ENCODE data around the gene FRAT2.

Gene FRAT2

GRCh38 chr10:97363071-97363470 lies 28.5 kb upstream of the FRAT2 start:
- no peak for DNase-seq (ENCODE audit: extremely low read depth, low read depth)
- TF ChIP-seq CTCF (IDR thresholded peaks at IDR 0.05; ENCODE audit: low read depth, low read length): no peak

DNA sequence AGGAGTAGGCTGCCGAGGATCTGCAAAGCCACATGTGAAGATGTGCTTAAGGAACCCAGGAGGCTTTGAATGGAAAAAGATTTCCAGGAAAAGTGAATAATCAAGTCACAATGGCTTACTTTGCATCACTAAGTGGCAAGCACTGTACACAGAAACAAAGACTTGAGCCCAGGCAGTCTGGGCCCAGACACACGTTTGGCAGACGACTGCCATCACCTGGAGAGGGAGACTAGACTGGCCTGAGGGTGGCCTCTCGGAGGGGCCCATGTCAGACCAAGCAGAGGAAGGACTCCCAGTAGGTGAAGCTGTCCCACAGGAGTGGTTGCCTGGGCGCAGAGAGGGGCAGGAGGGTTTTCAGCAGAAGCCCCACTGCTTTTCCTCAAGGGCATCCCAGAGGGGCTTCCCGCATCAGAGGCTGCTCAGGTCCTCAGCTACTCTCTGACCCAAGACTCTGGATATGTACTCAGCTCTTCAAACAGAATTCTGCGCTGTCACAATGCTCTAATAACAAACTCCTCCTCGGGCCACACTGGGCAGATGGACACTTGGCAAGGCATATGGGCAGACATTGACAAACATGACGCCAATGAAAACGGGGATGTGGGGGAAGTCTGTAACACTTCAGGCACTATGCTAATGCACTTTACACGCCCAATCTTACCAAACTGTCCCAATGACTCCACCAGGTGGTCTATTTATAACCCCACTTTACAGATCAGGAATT lies 27.9 kb upstream of the FRAT2 start:
- DNase-seq (ENCODE audit: extremely low read depth, low read depth): no peak
- TF ChIP-seq CTCF (IDR thresholded peaks at IDR 0.05; ENCODE audit: low read depth, low read length): no peak

GRCh38 chr10:97361537-97361901 lies 27.0 kb upstream of the FRAT2 start:
- no peak for TF ChIP-seq CTCF (IDR thresholded peaks at IDR 0.05; ENCODE audit: low read depth, low read length)
- no peak for DNase-seq (ENCODE audit: extremely low read depth, low read depth)

DNA sequence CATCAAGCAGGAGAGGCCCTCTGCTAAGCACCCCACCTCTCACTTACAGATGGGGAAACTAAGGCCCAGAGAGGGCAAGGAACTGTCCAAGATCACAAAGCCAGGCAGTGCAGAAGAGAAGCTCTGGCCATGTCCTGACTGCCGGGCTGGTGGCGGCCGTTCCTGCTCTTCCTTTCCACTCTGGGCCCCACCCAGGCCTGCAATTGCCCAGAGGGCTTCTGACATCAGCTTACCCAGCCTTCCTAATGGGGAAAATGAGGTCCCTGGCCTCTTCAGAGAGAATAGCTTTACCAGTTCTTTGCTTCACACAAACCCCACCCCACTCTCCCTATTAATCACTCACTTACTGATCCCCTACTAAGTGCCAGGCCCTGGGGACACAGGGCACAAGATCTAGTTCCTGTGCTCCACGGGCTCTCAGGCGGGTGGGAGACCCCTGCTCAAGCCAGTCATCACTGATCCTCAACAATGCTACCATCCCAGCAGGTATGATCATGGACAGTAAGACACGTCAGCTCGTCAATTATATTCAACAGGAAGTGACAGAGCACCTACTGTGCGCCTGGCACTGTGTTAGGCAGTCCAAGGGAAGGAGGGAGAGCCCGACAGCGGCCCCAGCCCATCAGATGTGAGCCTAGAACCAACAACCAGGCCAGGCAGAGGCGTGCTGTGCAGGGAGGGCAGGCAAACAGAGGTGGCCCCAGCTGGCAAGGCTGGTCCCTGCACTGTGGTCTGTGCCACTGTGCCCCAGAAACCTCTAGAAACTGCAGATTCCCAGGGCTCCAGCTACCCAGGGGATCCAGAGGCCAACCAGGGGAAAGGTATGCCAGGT lies 26.4 kb upstream of the FRAT2 start:
- DNase-seq (ENCODE audit: extremely low read depth, low read depth): no peak
- TF ChIP-seq CTCF (IDR thresholded peaks at IDR 0.05; ENCODE audit: low read depth, low read length): no peak

DNA sequence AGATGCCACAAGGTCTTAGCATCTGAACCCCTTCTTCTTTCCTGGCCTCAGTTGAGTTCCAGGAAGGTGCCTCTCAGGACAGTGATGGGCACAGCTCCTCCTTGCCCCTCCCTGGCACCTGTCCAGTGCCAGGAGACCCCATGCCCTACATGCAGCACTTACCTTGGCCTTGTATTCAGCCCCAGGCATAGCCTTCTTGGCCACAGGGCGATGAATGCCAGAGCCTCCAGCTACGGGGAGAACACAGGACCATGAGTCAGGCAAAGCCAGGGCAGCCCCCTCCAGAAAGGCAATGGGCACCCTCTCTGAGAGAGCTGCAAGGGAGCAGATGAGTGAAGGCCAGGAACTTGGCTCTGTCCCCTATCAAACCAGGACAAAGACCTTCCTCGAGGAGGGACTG lies 24.3 kb upstream of the FRAT2 start:
- no peak for DNase-seq (ENCODE audit: extremely low read depth, low read depth)
- no peak for TF ChIP-seq CTCF (IDR thresholded peaks at IDR 0.05; ENCODE audit: low read depth, low read length)

GRCh38 chr10:97358349-97358748 lies 23.8 kb upstream of the FRAT2 start:
- no peak for DNase-seq (ENCODE audit: extremely low read depth, low read depth)
- no peak for TF ChIP-seq CTCF (IDR thresholded peaks at IDR 0.05; ENCODE audit: low read depth, low read length)

- no peak for DNase-seq (ENCODE audit: extremely low read depth, low read depth)
- no peak for TF ChIP-seq CTCF (IDR thresholded peaks at IDR 0.05; ENCODE audit: low read depth, low read length)
Measured at GRCh38 chr10:97356918-97357317, 22.4 kb upstream of the FRAT2 start.

Measured in AG09319 (cell line).